GM19372 (cell line): ENCODE measurements around the gene MYO18B.

Experiments
- ATAC-seq: cut with Tn5 transposase; IDR thresholded peaks from one replicate; pipeline ENCODE4 v1.9.1; 2021; ENCODE audit warnings: mild to moderate bottlenecking, low read depth, moderate library complexity; ENCODE audit not compliant: unreplicated experiment

The MYO18B gene

DNA sequence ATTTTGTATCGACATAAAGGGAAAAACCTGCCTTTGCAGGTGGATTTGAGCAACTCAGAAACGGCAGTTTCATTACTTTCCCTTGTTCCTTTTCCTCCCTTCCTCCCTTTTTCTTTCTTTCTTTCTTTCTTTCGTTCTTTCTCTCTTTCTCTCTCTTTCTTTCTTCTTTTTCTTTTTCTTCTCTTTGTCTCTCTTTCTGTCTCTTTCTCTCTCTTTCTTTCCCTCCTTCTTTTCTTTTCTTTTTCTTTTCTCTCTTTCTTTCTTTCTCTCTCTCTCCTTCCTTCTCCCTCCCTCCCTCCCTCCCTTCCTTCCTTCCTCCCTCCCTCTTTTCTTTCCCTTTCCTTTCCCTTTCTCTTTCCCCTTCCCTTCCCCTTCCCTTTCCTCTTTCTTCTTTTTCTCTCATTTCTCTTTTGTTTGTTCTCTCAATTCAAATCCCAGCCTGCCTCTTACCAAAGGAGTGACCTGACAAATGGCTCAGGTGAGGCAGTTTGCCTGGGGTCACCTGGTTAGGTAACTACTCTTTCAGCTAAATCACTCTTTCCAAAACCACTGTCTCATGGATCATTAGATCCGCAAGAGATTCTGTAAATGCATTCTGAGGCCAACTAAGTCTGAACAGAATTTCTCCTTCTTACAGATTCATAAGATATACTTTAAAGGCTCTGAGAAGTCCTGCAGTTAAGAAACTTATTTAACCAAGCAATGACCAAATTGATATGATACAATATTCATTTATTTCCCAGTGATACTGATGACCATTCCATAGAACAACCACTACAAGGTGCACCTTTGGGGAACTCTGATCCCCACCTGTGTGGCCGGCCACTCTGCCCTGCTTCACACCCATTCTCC, 75.3 kb downstream of the MYO18B start:
- ATAC-seq: no peak

DNA sequence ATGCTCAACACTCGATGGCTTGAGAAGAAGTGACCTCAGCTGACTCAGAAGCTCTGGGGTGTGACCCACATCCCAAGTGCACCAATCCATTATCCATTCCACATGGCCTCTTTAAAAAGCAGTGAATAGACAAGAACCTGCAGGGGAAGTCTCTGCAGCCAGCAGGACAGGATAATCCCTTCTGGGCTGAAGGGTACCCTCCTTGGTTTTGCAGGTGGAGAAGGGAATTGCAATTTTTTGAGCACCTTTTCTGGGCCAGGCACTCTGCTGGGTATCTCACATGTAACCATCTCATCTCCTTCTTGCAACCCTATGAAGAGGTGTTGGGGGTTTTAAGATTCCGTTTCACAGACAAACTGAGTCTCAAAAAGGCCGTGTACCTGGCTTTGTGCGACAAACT, 76.6 kb downstream of the MYO18B start:
- no peak for ATAC-seq

GRCh38 chr22:25822344-25822743, 80.4 kb downstream of the MYO18B start:
- no peak for ATAC-seq

DNA sequence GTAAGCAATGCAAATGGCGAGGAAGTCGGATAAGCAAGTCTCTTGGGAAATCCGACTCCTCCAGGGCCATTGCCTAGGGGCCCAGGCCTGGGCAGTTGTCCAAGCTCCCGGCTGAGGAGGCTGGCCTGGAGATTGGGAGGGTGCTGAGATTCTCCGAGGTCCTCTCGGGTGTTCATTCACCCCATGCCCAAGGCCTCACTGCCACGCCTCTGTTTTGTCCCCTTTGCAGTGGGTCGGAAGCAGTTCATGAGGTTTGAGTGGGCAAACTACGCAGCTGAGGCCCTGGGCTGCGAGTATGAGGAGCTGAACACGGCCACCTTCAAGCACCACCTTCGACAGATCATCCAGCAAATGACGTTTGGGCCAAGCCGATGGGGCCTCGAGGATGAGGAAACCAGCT, 81.3 kb downstream of the MYO18B start:
- ATAC-seq: no peak

- ATAC-seq: no peak
Observed at GRCh38 chr22:25824828-25825423, 82.9 kb downstream of the MYO18B start.

GRCh38 chr22:25827415-25827814, 85.4 kb downstream of the MYO18B start:
- ATAC-seq: no peak

DNA sequence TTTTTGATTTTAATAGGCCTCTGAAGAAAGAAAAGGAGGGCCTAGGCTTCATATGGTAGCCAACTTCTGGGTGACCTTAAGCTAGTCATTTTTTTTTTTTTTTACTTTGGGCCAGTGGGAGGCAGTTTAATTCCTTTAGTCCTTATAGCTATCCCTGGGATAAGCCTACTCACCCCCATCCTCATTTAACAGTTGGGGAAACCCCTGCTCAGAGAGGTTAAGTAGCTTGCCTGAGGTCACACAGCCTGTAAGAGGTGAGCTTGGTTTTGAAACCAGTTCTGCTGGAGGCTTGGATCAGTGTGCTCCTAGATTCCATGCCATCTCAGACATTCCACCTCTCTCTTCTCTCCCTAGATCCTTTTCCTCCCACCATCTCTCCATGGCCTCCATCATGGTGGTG, 86.4 kb downstream of the MYO18B start:
- ATAC-seq: no peak

GRCh38 chr22:25829237-25829636, 87.2 kb downstream of the MYO18B start:
- ATAC-seq: no peak

GRCh38 chr22:25829808-25830777, 88.1 kb downstream of the MYO18B start:
- no peak for ATAC-seq

- ATAC-seq: no peak
Observed at GRCh38 chr22:25833091-25833490, 91.1 kb downstream of the MYO18B start.

DNA sequence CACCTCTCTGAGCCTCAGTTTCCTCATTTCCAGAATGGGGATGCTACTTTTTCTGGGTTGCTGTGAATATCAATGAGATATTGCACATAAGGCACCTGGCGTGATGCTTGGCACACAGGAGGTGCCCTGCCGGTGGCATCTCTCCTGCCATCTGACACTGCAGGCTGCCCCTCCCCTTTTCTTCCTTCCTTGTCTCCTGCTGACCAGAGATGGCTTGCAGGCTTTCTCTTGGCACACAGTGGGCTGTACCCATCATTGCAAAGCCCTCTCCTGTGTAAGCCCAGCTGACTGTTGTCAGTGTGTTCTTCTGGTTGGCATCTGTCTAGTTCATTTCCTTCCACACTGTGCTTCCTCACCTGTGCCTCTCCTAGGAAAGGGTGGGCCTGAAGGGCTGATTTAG, 91.7 kb downstream of the MYO18B start:
- ATAC-seq: no peak

DNA sequence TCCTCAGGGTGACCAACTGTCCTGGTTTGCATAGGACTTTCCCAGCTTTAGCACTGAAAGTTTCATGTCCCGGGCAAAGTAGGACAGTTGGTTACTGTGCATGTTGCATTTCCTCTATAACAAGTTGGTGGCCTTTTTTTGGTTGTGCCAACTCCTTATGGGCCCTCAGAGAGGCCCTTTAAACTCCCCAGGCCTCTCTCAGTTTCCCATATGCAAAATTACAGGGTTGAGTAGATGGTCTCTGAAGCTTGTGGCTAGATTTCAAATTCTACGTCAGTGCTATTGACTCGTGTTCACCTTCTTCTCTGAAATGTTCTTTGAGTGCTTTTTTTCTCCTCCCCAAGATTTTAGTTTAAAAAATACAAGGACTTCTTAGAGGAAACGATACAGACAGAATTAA, 92.5 kb downstream of the MYO18B start:
- no peak for ATAC-seq

GRCh38 chr22:25835348-25835747, 93.4 kb downstream of the MYO18B start:
- ATAC-seq: no peak

DNA sequence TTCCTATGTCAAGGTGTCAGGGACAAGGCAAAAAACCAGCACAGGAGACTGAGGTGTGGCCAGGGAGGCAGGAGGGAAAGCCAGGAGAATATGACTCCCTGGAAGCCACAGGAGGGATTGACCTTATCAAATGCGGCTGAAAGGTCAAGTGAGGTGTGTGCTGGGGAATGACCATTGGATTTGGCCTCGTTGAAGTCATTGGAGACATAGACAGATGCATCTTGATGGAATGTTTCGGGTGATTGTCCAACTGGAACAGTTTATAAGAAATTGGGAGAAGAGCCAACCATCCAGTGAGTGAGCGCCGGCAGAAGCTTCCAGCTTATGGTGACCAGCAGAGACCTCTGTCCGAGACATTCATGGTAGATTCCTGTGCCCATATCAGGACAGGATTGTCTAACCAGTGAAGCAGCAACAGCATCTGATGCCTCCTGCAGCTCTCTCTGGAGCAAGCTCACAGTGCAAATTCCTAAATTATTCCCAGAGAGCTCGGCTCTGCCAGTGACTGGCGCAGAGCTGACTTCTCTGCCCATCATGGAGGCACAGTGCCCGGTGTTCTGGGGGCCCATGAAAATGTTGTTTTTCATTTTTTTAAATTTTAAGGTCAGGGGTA, 95.4 kb downstream of the MYO18B start:
- ATAC-seq: no peak

DNA sequence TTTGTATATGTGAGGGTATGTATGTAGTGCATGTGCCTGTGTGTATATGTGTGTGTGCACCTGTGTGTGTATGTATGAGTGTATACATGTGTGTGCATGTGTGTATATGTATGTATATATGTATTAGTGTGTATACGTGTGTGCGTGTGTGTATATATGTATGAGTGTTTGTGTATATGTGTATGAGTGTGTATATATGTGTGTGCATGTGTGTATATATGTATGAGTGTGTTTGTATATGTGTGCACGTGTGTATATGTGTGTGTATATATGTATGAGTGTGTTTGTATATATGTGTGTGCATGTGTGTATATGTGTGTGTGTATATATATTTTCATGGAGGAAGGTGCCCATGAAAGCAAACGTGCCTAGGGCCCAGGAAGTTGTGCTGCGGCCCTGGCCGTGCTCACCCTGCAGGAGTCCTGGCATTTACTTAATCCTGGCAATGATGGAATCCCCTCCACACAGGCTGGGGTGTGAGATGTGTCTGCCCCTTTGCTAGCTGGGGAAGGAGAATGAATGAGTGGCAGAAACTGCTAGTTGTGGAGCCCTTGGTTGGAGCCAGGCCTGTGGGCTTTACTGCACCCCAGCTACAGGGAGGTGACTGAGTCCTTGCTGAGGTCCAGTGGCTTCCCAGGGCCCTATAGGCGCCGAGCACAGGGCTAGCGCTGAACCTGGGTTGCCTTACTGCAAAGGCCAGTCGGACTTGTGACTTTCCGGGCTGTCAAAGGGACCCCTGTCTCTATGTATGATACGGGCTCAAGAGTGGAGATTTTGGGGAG, 97.2 kb downstream of the MYO18B start:
- no peak for ATAC-seq

- ATAC-seq: no peak
Observed at GRCh38 chr22:25839755-25840154, 97.8 kb downstream of the MYO18B start.

DNA sequence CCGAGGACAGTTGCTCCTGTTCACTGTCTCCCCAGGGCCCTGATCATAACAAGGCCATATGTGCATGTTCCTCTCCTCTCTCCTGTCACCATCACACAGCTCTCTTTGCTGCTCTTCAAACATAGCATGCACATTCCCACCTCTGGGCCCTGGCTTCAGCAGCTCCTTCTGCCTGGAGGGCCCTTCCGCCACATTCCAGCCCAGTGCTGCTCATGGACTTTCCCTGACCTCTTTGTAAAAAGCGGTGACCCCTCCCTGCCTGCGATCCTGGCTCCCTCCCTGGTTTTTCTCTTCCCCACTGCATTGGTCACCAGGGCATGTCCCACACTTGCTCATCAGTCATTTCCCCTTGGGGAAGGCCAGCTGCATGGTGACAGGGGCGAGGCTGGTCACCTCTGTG, 98.2 kb downstream of the MYO18B start:
- ATAC-seq: no peak

GRCh38 chr22:25840891-25841290, 98.9 kb downstream of the MYO18B start:
- no peak for ATAC-seq

GRCh38 chr22:25841775-25842174, 99.8 kb downstream of the MYO18B start:
- no peak for ATAC-seq
